Tibial artery (tissue), 4 donors: ENCODE results near the gene PLCZ1.

Experiments used
- DNase-seq, 2 donors: peaks; one replicate each; pipeline ENCODE4 v3.0.0-alpha.2; 2019
- H3K27ac ChIP-seq, 2 donors: fragments of 200-600 bp; sonication (generic) in 1 of 2; 1 replicate in 1 of 2; 2 replicates in 1 of 2; pipeline ENCODE4 v1.5.1; 2018 to 2019; ENCODE audit warnings: mild to moderate bottlenecking in 1 of 2
- H3K27me3 ChIP-seq, 2 donors: fragments of 200-600 bp; sonication (generic) in 1 of 2; one replicate each; pipeline versions ENCODE4 v1.5.1 to v1.6.0; 2016 to 2019
- H3K36me3 ChIP-seq, 3 donors: fragments of 200-600 bp; sonication (generic) in 2 of 3; one replicate each; pipeline ENCODE4 v1.5.1; 2016 to 2019; ENCODE audit warnings: mild to moderate bottlenecking in 2 of 3
- H3K4me1 ChIP-seq, 4 donors: fragments of 200-600 bp; sonication (generic) in 2 of 4; 1 replicate in 3 of 4; 2 replicates in 1 of 4; pipeline ENCODE4 v1.5.1; 2016 to 2019
- H3K4me3 ChIP-seq, 2 donors: fragments of 200-600 bp; sonication (generic) in 1 of 2; 1 replicate in 1 of 2; 2 replicates in 1 of 2; pipeline ENCODE4 v1.5.1; 2018 to 2019; ENCODE audit warnings: mild to moderate bottlenecking in 2 of 2
- H3K9me3 ChIP-seq, 3 donors: fragments of 200-600 bp; sonication (generic) in 1 of 3; one replicate each; pipeline ENCODE4 v1.5.1; 2016 to 2019
- CTCF ChIP-seq, 2 experiments: fragments of 200-600 bp in 1 of 2; fragments of 450-650 bp in 1 of 2; IDR thresholded peaks; one replicate each; pipeline ENCODE4 v1.5.1; 2017 to 2019; ENCODE audit warnings: antibody characterized with exemption in 2 of 2, mild to moderate bottlenecking in 1 of 2, moderate library complexity in 1 of 2
- intact Hi-C: fragments of 100-400 bp; cut with DNase I; formaldehyde crosslinking; loops from one replicate; pipeline ENCODE4 v1.15.0; 2023; ENCODE audit warnings: low total_unique reads

Gene PLCZ1

DNA sequence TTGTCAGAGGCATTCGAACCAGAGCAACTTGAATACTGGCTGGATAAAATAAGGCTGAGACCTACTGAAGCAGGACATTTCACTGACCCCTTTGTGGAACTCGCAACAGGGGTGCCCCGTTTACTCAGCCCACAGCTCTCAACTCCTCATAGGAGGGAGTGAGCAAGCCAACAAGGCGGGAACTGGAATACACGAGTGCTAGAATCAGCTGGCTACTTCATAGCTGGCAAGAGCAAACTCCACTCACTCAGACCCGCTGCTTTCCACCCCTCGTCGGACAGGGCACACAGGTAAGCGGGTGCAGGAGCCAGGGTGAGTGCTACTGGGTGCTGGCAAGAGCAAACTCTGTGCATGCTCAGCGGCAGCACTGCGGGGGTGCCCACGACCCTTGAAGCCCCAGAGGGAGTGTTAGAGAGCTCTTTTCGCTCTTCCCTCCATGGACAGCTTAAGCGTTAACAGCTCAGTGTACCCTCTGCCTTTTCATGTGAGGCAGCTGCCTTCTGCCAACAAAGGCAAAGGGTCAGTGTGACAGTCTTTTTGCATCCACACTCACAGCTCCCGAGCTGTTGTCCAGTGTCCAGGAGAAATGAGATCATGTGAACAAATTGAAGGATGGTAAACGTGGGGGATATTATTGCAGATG, 15.8 kb upstream of the PLCZ1 start:
- H3K9me3 ChIP-seq: no peaks in the 10 kb centered on the region
- intact Hi-C loops: no loop called here
- H3K4me1 ChIP-seq: peaks cover 0 to 4% (median 0%) of the 10 kb centered on the region in 4 donors
- no peak overlapping the region for H3K27ac ChIP-seq
- H3K4me3 ChIP-seq: no peak overlapping the region
- no peaks in the 10 kb centered on the region for H3K36me3 ChIP-seq
- no peaks in the 10 kb centered on the region for H3K27me3 ChIP-seq
- no peak for DNase-seq
- no peak for TF ChIP-seq CTCF (IDR thresholded peaks at IDR 0.05)

GRCh38 chr12:18752947-18753346, 15.1 kb upstream of the PLCZ1 start:
- Histone ChIP-seq H3K4me1 (peaks cover 0 to 10% (median 0%) of the 10 kb centered on the region in 4 donors), H3K27ac (no peak overlapping the region), H3K36me3 (no peaks in the 10 kb centered on the region), H3K27me3 (no peaks in the 10 kb centered on the region), H3K4me3 (no peak overlapping the region), H3K9me3 (no peaks in the 10 kb centered on the region)
- TF ChIP-seq CTCF (IDR thresholded peaks at IDR 0.05): no peak
- no peak for DNase-seq
- intact Hi-C loops: no loop called here

DNA sequence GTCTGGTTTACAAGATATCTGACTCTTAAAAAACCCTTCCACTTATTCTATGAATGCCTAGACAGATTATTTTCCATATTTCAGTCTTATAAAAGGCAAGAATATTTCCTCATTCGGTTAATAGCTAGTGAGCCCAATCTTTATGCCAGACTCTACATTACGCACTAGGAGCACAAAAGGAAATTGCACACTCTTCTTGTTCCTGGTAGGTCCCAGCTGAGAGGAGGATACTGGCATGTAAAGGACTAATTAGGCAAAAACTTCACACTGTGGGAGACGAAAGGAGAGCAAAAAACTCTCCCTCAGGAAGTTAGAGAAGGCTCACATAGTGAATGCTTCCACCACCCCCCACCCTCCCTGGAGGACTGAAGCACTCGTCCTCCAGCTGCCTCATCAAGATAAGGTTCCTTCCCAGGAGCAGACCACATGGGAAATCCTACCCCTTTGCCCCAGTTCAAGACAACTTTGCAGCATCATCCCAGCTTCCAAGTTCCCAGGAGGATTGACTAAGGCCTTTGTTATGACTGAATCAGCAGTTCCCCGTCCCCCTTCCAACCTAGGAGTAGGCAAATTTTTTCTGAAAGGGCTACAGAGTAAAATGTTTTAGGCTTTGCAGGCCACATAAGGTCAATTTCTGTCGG, 14.6 kb upstream of the PLCZ1 start:
- intact Hi-C loops: no loop called here
- DNase-seq: no peak
- no peaks in the 10 kb centered on the region for H3K9me3 ChIP-seq
- no peak overlapping the region for H3K4me3 ChIP-seq
- no peak overlapping the region for H3K27ac ChIP-seq
- no peaks in the 10 kb centered on the region for H3K27me3 ChIP-seq
- H3K4me1 ChIP-seq: peaks cover 0 to 12% (median 0%) of the 10 kb centered on the region in 4 donors
- no peaks in the 10 kb centered on the region for H3K36me3 ChIP-seq
- TF ChIP-seq CTCF (IDR thresholded peaks at IDR 0.05): no peak

- Histone ChIP-seq H3K27ac (no peak overlapping the region), H3K36me3 (no peaks in the 10 kb centered on the region), H3K4me1 (peaks cover 0 to 12% (median 0%) of the 10 kb centered on the region in 4 donors), H3K4me3 (no peak overlapping the region), H3K9me3 (no peaks in the 10 kb centered on the region), H3K27me3 (no peaks in the 10 kb centered on the region)
- intact Hi-C loops: no loop called here
- TF ChIP-seq CTCF (IDR thresholded peaks at IDR 0.05): no peak
- no peak for DNase-seq
These were observed 14.1 kb upstream of the PLCZ1 start for GRCh38 chr12:18751866-18752265.

DNA sequence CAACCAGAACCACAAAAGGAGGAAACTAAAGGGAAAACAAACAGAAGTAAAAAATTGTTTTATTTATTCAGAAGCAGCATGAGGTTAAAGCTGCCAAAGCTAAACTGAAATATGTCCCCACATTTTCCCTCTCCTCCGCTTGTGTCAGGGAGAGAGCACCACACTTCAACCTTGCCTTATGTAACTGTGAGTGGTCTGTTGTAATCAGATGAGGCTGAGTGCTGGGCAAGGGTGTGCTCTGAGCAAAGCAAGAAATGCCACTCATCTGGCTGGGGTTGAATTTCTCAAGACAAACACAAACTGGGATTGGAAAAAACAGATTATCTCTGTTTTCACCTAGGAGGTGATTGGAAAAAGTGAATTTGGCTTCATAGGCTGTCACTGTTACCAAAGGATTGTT, 12.3 kb upstream of the PLCZ1 start:
- H3K4me3 ChIP-seq: no peak overlapping the region
- no peaks in the 10 kb centered on the region for H3K36me3 ChIP-seq
- H3K27me3 ChIP-seq: no peaks in the 10 kb centered on the region
- TF ChIP-seq CTCF (IDR thresholded peaks at IDR 0.05): no peak
- H3K27ac ChIP-seq: no peak overlapping the region
- H3K4me1 ChIP-seq: peaks cover 0 to 12% (median 0%) of the 10 kb centered on the region in 4 donors
- DNase-seq: no peak
- intact Hi-C loops: no loop called here
- no peaks in the 10 kb centered on the region for H3K9me3 ChIP-seq
